HCT116 (cell line): ENCODE results near the gene RBM47. TPM values are rescaled to one million over a fixed set of nuclear protein-coding genes. Genes with fewer than 3 reads are reported as not detected.
"Not testable (repeated sequence)": the region's sequence is repeated elsewhere in the genome, so short reads cannot be mapped to it uniquely, and the experiment has no call there.

ENCODE experiments used
- ATAC-seq: fragments of 200-7000 bp; cut with Tn5 transposase; 2 replicates; pipeline ENCODE4 v1.9.1; 2020; ENCODE audit warnings: mild to moderate bottlenecking, moderate library complexity
- BruUV-seq: library from RNA; stranded (reverse); fragments of 400-500 nt; replicated peaks from 2 replicates; lab custom pipeline; 2021; lab: Mats Ljungman, UMichigan
- CTCF ChIA-PET: fragments of 300-600 bp; sonication (Branson Sonifier 250); formaldehyde crosslinking; loops from one replicate; lab custom pipeline; 2021; ENCODE audit warnings: antibody characterized with exemption; lab: Charles Lee
- POLR2A ChIA-PET: fragments of 300-600, 350-600 bp; sonication (Branson Sonifier 250); formaldehyde crosslinking; loops from one replicate; lab custom pipeline; 2021; ENCODE audit warnings: antibody characterized with exemption; lab: Charles Lee
- RAD21 ChIA-PET, 2 experiments: fragments of 300-600 bp; sonication (Branson Sonifier 250); formaldehyde crosslinking; loops; one replicate each; lab custom pipeline; 2023; ENCODE audit warnings: low total read pairs in 2 of 2; ENCODE audit not compliant: uncharacterized antibody in 2 of 2, unreplicated experiment in 2 of 2, low non-redundant PET in 1 of 2; lab: Charles Lee
- DNase-seq: peaks from one replicate; pipeline ENCODE4 v3.0.0-alpha.2; 2010; ENCODE audit warnings: low read depth, low spot score
- H2AFZ ChIP-seq: fragments of 200-600 bp; shearing (Covaris generic), sonication (generic); 2 replicates; pipeline ENCODE4 v1.6.1; 2017; ENCODE audit warnings: low read depth, mixed run types, mixed read lengths, antibody characterized with exemption, low read length; ENCODE audit not compliant: poor library complexity, severe bottlenecking
- H3K27ac ChIP-seq: 2 replicates; pipeline ENCODE4 v1.5.1; 2012; ENCODE audit warnings: low read depth, low read length
- H3K27me3 ChIP-seq: fragments of 200-600 bp; sonication (generic); 2 replicates; pipeline ENCODE4 v1.6.1; 2016; ENCODE audit warnings: mixed run types, low read length, mixed read lengths; ENCODE audit not compliant: insufficient read depth
- H3K36me3 ChIP-seq, 2 experiments: fragments of 200-500 bp in 1 of 2; fragments of 200-600 bp in 1 of 2; sonication (Bioruptor generic) in 1 of 2; sonication (generic) in 1 of 2; 2 replicates each; pipeline versions ENCODE4 v1.5.1 to v1.6.1; 2014 to 2016; ENCODE audit warnings: low read length in 2 of 2, inconsistent platforms in 1 of 2, mixed read lengths in 1 of 2, mixed run types in 1 of 2; ENCODE audit not compliant: insufficient read depth in 2 of 2, control insufficient read depth in 1 of 2
- H3K4me1 ChIP-seq, 2 experiments: fragments of 200-600 bp in 1 of 2; sonication (generic) in 1 of 2; 2 replicates each; pipeline versions ENCODE4 v1.5.1 to v1.6.1; 2012 to 2017; ENCODE audit warnings: low read length in 2 of 2, inconsistent platforms in 1 of 2, mild to moderate bottlenecking in 1 of 2, mixed read lengths in 1 of 2, mixed run types in 1 of 2, moderate library complexity in 1 of 2; ENCODE audit not compliant: insufficient read depth in 2 of 2, control insufficient read depth in 1 of 2
- H3K4me2 ChIP-seq: fragments of 200-600 bp; sonication (generic); 2 replicates; pipeline ENCODE4 v1.6.1; 2017; ENCODE audit warnings: mixed run types, low read length, mixed read lengths
- H3K4me3 ChIP-seq, 2 experiments: fragments of 200-600 bp in 1 of 2; sonication (generic) in 1 of 2; replicated peaks in 1 of 2; 2 replicates each; pipeline ENCODE4 v1.5.1; 2011 to 2016; ENCODE audit warnings: low read length in 2 of 2, control low read depth in 1 of 2, low read depth in 1 of 2, mild to moderate bottlenecking in 1 of 2, mixed read lengths in 1 of 2, mixed run types in 1 of 2
- H3K79me2 ChIP-seq: fragments of 200-600 bp; sonication (generic); 2 replicates; pipeline ENCODE4 v1.6.1; 2017; ENCODE audit warnings: mild to moderate bottlenecking, mixed run types, low read length, moderate library complexity, mixed read lengths; ENCODE audit not compliant: insufficient read depth
- H3K9ac ChIP-seq: fragments of 200-600 bp; sonication (generic); 2 replicates; pipeline ENCODE4 v1.6.1; 2016; ENCODE audit warnings: low read length, mixed read lengths
- H3K9me2 ChIP-seq: fragments of 200-600 bp; sonication (generic), shearing (Covaris generic); 2 replicates; pipeline ENCODE4 v1.6.1; 2017; ENCODE audit warnings: mixed run types, mild to moderate bottlenecking, moderate library complexity; ENCODE audit not compliant: insufficient read depth
- H3K9me3 ChIP-seq, 2 experiments: fragments of 200-500 bp in 1 of 2; fragments of 200-600 bp in 1 of 2; sonication (Bioruptor generic) in 1 of 2; sonication (generic) in 1 of 2; 2 replicates each; pipeline ENCODE4 v1.6.1; 2014 to 2017; ENCODE audit warnings: low read length in 2 of 2, mixed read lengths in 2 of 2, inconsistent platforms in 1 of 2, low read depth in 1 of 2, mild to moderate bottlenecking in 1 of 2, mixed run types in 1 of 2, moderate library complexity in 1 of 2; ENCODE audit not compliant: control insufficient read depth in 1 of 2, insufficient read depth in 1 of 2
- H4K20me1 ChIP-seq: fragments of 200-600 bp; sonication (generic), shearing (Covaris generic); 2 replicates; pipeline ENCODE4 v1.6.1; 2017; ENCODE audit warnings: mixed run types, mild to moderate bottlenecking, moderate library complexity; ENCODE audit not compliant: insufficient read depth
- CBX3 ChIP-seq: IDR thresholded peaks from 2 replicates; pipeline ENCODE4 v1.6.1; 2012; ENCODE audit warnings: low read depth
- REST ChIP-seq: IDR thresholded peaks from 2 replicates; pipeline ENCODE4 v1.6.1; 2012; ENCODE audit warnings: low read depth
- intact Hi-C: fragments of 100-400 bp; cut with micrococcal nuclease; formaldehyde crosslinking; loops from 2 replicates; pipeline ENCODE4 v1.10.0; 2022
- total RNA-seq: library from RNA; stranded (reverse); gene quantifications from one replicate; pipeline ENCODE4 v1.2.1, GENCODE V29; 2021; ENCODE audit not compliant: unreplicated experiment

RBM47 gene
- total RNA-seq, 1 experiment from 2014 or later, result 22.2 TPM

GRCh38 chr4:40412388-40412787 lies 217.3 kb downstream of the RBM47 start (continued):
- no peak for TF ChIP-seq REST

GRCh38 chr4:40409835-40410234 lies 219.8 kb downstream of the RBM47 start:
- H3K36me3 ChIP-seq, result no peaks in the 10 kb centered on the region
- ChIA-PET RAD21 (no interaction called here), POLR2A (no interaction called here), CTCF (no interaction called here)
- no peaks in the 10 kb centered on the region for H3K9me2 ChIP-seq
- intact Hi-C loops, result no loop called here
- no peak overlapping the region for H2AFZ ChIP-seq
- H3K4me2 ChIP-seq, result no peak overlapping the region
- no peaks in the 10 kb centered on the region for H3K79me2 ChIP-seq
- DNase-seq (no peak), ATAC-seq (no peak)
- no peaks in the 10 kb centered on the region for H4K20me1 ChIP-seq
- H3K27ac ChIP-seq, result no peak overlapping the region
- no peaks in the 10 kb centered on the region for H3K9me3 ChIP-seq
- no peak overlapping the region for H3K9ac ChIP-seq
- peaks cover 0 to 6% of the 10 kb centered on the region in 2 experiments; a peak in 2 of 4 replicates for H3K4me1 ChIP-seq
- BruUV-seq, result no TSS peak
- no peaks in the 10 kb centered on the region for H3K27me3 ChIP-seq
- no peak overlapping the region for H3K4me3 ChIP-seq
- no peak for TF ChIP-seq CBX3

- H3K4me3 ChIP-seq, H3K4me2 ChIP-seq, CTCF ChIA-PET, RAD21 ChIA-PET, BruUV-seq, H4K20me1 ChIP-seq, H3K27ac ChIP-seq, H3K79me2 ChIP-seq, ATAC-seq, H3K9me3 ChIP-seq, H3K27me3 ChIP-seq, POLR2A ChIA-PET, H3K9me2 ChIP-seq, H3K9ac ChIP-seq, H2AFZ ChIP-seq, H3K36me3 ChIP-seq, intact Hi-C loops, DNase-seq: not testable (repeated sequence)
- H3K4me1 ChIP-seq, result peaks cover 0 to 11% of the 10 kb centered on the region in 2 experiments; a peak in 2 of 4 replicates
These were observed 222.2 kb downstream of the RBM47 start for GRCh38 chr4:40407468-40407867.
